OCI-LY1 (cell line): ENCODE results near the gene OLR1.

Source experiments
- H2AFZ ChIP-seq: fragments of 200-600 bp; sonication (generic), shearing (Covaris generic); 2 replicates; pipeline ENCODE4 v1.6.0; 2014; ENCODE audit warnings: antibody characterized with exemption, mild to moderate bottlenecking, low read length
- H3F3A ChIP-seq: fragments of 200-600 bp; sonication (generic), shearing (Covaris generic); 2 replicates; pipeline ENCODE4 v1.6.0; 2014; ENCODE audit warnings: mild to moderate bottlenecking, antibody characterized with exemption, low read length, moderate library complexity; ENCODE audit not compliant: insufficient read depth
- H3K27ac ChIP-seq: fragments of 200-600 bp; sonication (generic); 2 replicates; pipeline ENCODE4 v1.5.1; 2014; ENCODE audit warnings: low read length, mixed run types, mild to moderate bottlenecking, low read depth; ENCODE audit not compliant: poor library complexity, severe bottlenecking
- H3K27me3 ChIP-seq: fragments of 200-600 bp; sonication (generic); 2 replicates; pipeline ENCODE4 v1.6.0; 2014; ENCODE audit warnings: antibody characterized with exemption, mild to moderate bottlenecking, low read length, moderate library complexity; ENCODE audit not compliant: insufficient read depth
- H3K36me3 ChIP-seq: fragments of 200-600 bp; sonication (generic); 2 replicates; pipeline ENCODE4 v1.6.1; 2014; ENCODE audit warnings: mild to moderate bottlenecking, antibody characterized with exemption, low read length, moderate library complexity, mixed read lengths; ENCODE audit not compliant: insufficient read depth
- H3K4me1 ChIP-seq: fragments of 200-600 bp; sonication (generic); 2 replicates; pipeline ENCODE4 v1.5.1; 2014; ENCODE audit warnings: mild to moderate bottlenecking, low read length, moderate library complexity; ENCODE audit not compliant: insufficient read depth, severe bottlenecking
- H3K4me2 ChIP-seq: fragments of 200-600 bp; sonication (generic), shearing (Covaris generic); 2 replicates; pipeline ENCODE4 v1.6.1; 2014; ENCODE audit warnings: low read length
- H3K4me3 ChIP-seq: fragments of 200-600 bp; sonication (generic); 2 replicates; pipeline ENCODE4 v1.5.1; 2014; ENCODE audit warnings: low read length, low read depth, mild to moderate bottlenecking, mixed read lengths; ENCODE audit not compliant: poor library complexity, severe bottlenecking
- H3K79me2 ChIP-seq: fragments of 200-600 bp; shearing (Covaris generic); 2 replicates; pipeline ENCODE4 v1.6.1; 2016; ENCODE audit warnings: mixed run types, low read length, mixed read lengths; ENCODE audit not compliant: insufficient read depth
- H3K9ac ChIP-seq: fragments of 200-600 bp; sonication (generic), shearing (Covaris generic); 2 replicates; pipeline ENCODE4 v1.6.1; 2014; ENCODE audit warnings: mild to moderate bottlenecking, low read length, mixed read lengths
- H3K9me2 ChIP-seq: fragments of 200-600 bp; sonication (generic), shearing (Covaris generic); 2 replicates; pipeline ENCODE4 v1.6.1; 2014; ENCODE audit warnings: low read depth, mild to moderate bottlenecking, low read length, mixed read lengths
- H3K9me3 ChIP-seq: fragments of 200-600 bp; shearing (Covaris generic); 2 replicates; pipeline ENCODE4 v1.6.1; 2014; ENCODE audit warnings: low read length, mixed read lengths
- H4K20me1 ChIP-seq: fragments of 200-600 bp; sonication (generic), shearing (Covaris generic); 2 replicates; pipeline ENCODE4 v1.6.0; 2016; ENCODE audit warnings: mild to moderate bottlenecking, low read length; ENCODE audit not compliant: insufficient read depth
- EZH2 ChIP-seq: fragments of 200-600 bp; sonication (generic), shearing (Covaris generic); IDR thresholded peaks from 2 replicates; pipeline ENCODE4 v1.8.0; 2017; ENCODE audit warnings: borderline replicate concordance, mixed run types, mild to moderate bottlenecking, antibody characterized with exemption, low read length, moderate library complexity, mixed read lengths
- TF ChIP-seq, protein P1 (sequence below): fragments of 200-600 bp; sonication (generic), shearing (Covaris generic); IDR thresholded peaks from 2 replicates; pipeline ENCODE4 v1.5.1; 2017; ENCODE audit warnings: mild to moderate bottlenecking, antibody characterized with exemption, low read length, moderate library complexity, mixed read lengths

OLR1 gene

GRCh38 chr12:10213168-10214135, 41.5 kb upstream of the OLR1 start:
- no peaks in the 10 kb centered on the region for H3K27me3 ChIP-seq
- peak overlapping the region; percentile 94 for H3K9ac ChIP-seq
- no peak overlapping the region for H2AFZ ChIP-seq
- TF ChIP-seq EZH2 = no peak
- TF ChIP-seq, protein P1, sequence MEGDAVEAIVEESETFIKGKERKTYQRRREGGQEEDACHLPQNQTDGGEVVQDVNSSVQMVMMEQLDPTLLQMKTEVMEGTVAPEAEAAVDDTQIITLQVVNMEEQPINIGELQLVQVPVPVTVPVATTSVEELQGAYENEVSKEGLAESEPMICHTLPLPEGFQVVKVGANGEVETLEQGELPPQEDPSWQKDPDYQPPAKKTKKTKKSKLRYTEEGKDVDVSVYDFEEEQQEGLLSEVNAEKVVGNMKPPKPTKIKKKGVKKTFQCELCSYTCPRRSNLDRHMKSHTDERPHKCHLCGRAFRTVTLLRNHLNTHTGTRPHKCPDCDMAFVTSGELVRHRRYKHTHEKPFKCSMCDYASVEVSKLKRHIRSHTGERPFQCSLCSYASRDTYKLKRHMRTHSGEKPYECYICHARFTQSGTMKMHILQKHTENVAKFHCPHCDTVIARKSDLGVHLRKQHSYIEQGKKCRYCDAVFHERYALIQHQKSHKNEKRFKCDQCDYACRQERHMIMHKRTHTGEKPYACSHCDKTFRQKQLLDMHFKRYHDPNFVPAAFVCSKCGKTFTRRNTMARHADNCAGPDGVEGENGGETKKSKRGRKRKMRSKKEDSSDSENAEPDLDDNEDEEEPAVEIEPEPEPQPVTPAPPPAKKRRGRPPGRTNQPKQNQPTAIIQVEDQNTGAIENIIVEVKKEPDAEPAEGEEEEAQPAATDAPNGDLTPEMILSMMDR = no peak
- peaks cover 22% of the 10 kb centered on the region for H3K36me3 ChIP-seq
- peak overlapping the region; percentile 82 for H3K4me2 ChIP-seq
- peaks cover 24% of the 10 kb centered on the region for H3K4me1 ChIP-seq
- no peaks in the 10 kb centered on the region for H3F3A ChIP-seq
- no peaks in the 10 kb centered on the region for H3K9me3 ChIP-seq
- H3K27ac ChIP-seq = peak overlapping the region; percentile 94
- H3K4me3 ChIP-seq = peak overlapping the region; percentile 92
- no peaks in the 10 kb centered on the region for H4K20me1 ChIP-seq
- no peaks in the 10 kb centered on the region for H3K9me2 ChIP-seq
- H3K79me2 ChIP-seq = peaks cover 28% of the 10 kb centered on the region

DNA sequence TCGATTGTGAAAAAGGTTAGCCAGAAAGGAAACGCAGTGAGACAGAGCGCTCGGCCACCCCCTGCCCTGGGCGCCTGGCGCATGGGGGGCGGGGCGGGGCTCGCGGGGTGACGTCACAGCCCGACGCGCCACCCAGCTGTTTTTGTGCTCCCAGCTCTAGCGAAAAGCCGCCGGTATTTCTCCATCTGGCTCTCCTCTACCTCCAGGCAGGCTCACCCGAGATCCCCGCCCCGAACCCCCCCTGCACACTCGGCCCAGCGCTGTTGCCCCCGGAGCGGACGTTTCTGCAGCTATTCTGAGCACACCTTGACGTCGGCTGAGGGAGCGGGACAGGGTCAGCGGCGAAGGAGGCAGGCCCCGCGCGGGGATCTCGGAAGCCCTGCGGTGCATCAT, 40.8 kb upstream of the OLR1 start, which contains the start of gene GABARAPL1:
GABARAPL1 (plus strand) TSS at position 139 of the 393 bp plus-strand sequence; CDS start at position 392, 253 bp downstream.
- Histone ChIP-seq H4K20me1 (no peaks in the 10 kb centered on the region), H3F3A (no peaks in the 10 kb centered on the region), H3K9me3 (no peaks in the 10 kb centered on the region), H3K4me1 (peaks cover 24% of the 10 kb centered on the region), H3K9ac (peak within 1 kb of the TSS; percentile 94), H2AFZ (no peak within 1 kb of the TSS), H3K9me2 (no peaks in the 10 kb centered on the region), H3K27me3 (no peaks in the 10 kb centered on the region), H3K4me2 (peak within 1 kb of the TSS; percentile 82), H3K27ac (peak within 1 kb of the TSS; percentile 94), H3K36me3 (peaks cover 15% of the 10 kb centered on the region), H3K79me2 (peaks cover 28% of the 10 kb centered on the region), H3K4me3 (peak within 1 kb of the TSS; percentile 92)
- TF ChIP-seq, protein P1 = no peak
- no peak for TF ChIP-seq EZH2

DNA sequence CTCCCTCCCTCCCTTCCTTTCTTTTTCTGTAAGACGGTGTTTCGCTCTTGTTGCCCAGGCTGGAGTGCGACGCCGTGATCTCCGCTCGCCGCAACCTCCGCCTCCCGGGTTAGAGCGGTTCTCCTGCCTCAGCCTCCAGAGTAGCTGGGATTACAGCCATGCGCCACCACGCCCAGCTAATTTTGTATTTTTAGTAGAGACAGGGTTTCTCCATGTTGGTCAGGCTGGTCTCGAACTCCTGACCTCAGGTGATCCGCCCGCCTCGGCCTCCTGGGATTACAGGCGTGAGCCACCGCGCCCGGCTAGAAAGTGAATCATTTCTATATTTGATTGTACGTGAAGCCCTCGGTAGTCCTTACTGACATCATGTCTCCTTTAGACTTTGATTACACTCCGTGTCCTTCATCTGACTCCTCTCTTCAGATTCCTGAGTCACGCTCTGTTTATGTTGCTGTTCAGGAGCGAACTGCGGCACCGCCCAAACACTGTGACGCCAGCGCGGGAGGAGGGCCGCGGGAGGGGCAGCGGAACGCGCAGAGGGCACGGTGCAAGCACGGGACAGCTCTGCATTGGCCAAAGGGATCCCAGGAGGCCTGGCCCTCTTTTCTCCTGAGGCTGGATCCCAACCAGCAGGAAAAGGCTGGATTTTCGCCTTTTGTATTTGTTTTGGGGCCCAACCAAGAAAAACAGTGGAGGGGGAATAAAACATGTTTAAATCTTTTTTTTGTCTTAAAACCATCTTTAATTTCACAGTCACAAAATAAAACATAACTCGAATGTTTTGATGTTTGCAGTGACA, 40.2 kb upstream of the OLR1 start:
- peak overlapping the region; percentile 94 for H3K9ac ChIP-seq
- H3K4me1 ChIP-seq = peaks cover 24% of the 10 kb centered on the region
- H2AFZ ChIP-seq = no peak overlapping the region
- H4K20me1 ChIP-seq = no peaks in the 10 kb centered on the region
- H3F3A ChIP-seq = no peaks in the 10 kb centered on the region
- peak overlapping the region; percentile 82 for H3K4me2 ChIP-seq
- peak overlapping the region; percentile 94 for H3K27ac ChIP-seq
- H3K9me3 ChIP-seq = no peaks in the 10 kb centered on the region
- no peaks in the 10 kb centered on the region for H3K27me3 ChIP-seq
- peak overlapping the region; percentile 92 for H3K4me3 ChIP-seq
- H3K79me2 ChIP-seq = peaks cover 28% of the 10 kb centered on the region
- H3K9me2 ChIP-seq = no peaks in the 10 kb centered on the region
- TF ChIP-seq, protein P1 = no peak
- no peak for TF ChIP-seq EZH2
- peaks cover 11% of the 10 kb centered on the region; the same call in 1 of the 2 replicates for H3K36me3 ChIP-seq
